ENCODE results near the gene PPP1R26. TPM values are rescaled to one million over a fixed set of nuclear protein-coding genes. Genes with fewer than 3 reads are reported as not detected.

PPP1R26 gene
- total and polyA plus RNA-seq, 9 donors, result 3.4 to 19.9 (median 14.7) TPM

GRCh38 chr9:135501261-135502167 lies 21.9 kb downstream of the PPP1R26 start:
- peak overlapping the region; percentile 89 for H3K4me3 ChIP-seq
- DNase-seq, result peak in 1 of 5 donors; percentile 20
- H3K27me3 ChIP-seq, result no peaks in the 10 kb centered on the region
- peaks cover 3% of the 10 kb centered on the region for H3K36me3 ChIP-seq
- H3K27ac ChIP-seq, result peak overlapping the region; percentile 42 to 51
- 37 to 54% (median 37%) methylated on average over 28 to 38 of the region's 38 CpGs for WGBS, 3 donors
- TF ChIP-seq POLR2A (IDR thresholded peaks at IDR 0.05) (no peak), EP300 (IDR thresholded peaks at IDR 0.05) (no peak), CTCF (IDR thresholded peaks at IDR 0.05) (no peak)
- intact Hi-C loops (cut with DNase I), result no loop called here
- H3K9me3 ChIP-seq, result no peaks in the 10 kb centered on the region
- peaks cover 15% of the 10 kb centered on the region for H3K4me1 ChIP-seq (ENCODE audit: insufficient read depth)

- H3K27me3 ChIP-seq, result no peaks in the 10 kb centered on the region
- peaks cover 3% of the 10 kb centered on the region for H3K36me3 ChIP-seq
- H3K4me1 ChIP-seq (ENCODE audit: insufficient read depth), result peaks cover 15% of the 10 kb centered on the region
- no peak overlapping the region for H3K4me3 ChIP-seq
- H3K9me3 ChIP-seq, result no peaks in the 10 kb centered on the region
- TF ChIP-seq POLR2A (IDR thresholded peaks at IDR 0.05), result no peak
- no peak for TF ChIP-seq CTCF (IDR thresholded peaks at IDR 0.05)
- TF ChIP-seq EP300 (IDR thresholded peaks at IDR 0.05), result no peak
- WGBS, 3 donors, result 71 to 80% (median 72%) methylated on average over 15 of the region's 15 CpGs
- intact Hi-C loops (cut with DNase I), result no loop called here
- no peak overlapping the region for H3K27ac ChIP-seq
- peak in 2 of 5 donors; percentile 22 to 31 for DNase-seq
Observed at GRCh38 chr9:135502168-135502872, 22.7 kb downstream of the PPP1R26 start.

- WGBS, 3 donors, result 83 to 87% (median 84%) methylated on average over 16 of the region's 16 CpGs
- no peaks in the 10 kb centered on the region for H3K27me3 ChIP-seq
- no peak overlapping the region for H3K4me3 ChIP-seq
- no peaks in the 10 kb centered on the region for H3K9me3 ChIP-seq
- H3K4me1 ChIP-seq (ENCODE audit: insufficient read depth), result peaks cover 15% of the 10 kb centered on the region
- DNase-seq, result peak in 2 of 5 donors; percentile 9 to 33
- no peak for TF ChIP-seq EP300 (IDR thresholded peaks at IDR 0.05)
- TF ChIP-seq CTCF (IDR thresholded peaks at IDR 0.05), result no peak
- no peak for TF ChIP-seq POLR2A (IDR thresholded peaks at IDR 0.05)
- H3K36me3 ChIP-seq, result peaks cover 3% of the 10 kb centered on the region
- no peak overlapping the region for H3K27ac ChIP-seq
- intact Hi-C loops (cut with DNase I), result no loop called here
Observed at GRCh38 chr9:135502873-135503321, 23.3 kb downstream of the PPP1R26 start.

GRCh38 chr9:135503371-135504261 lies 24.0 kb downstream of the PPP1R26 start:
- Histone ChIP-seq H3K27me3 (no peaks in the 10 kb centered on the region), H3K9me3 (no peaks in the 10 kb centered on the region), H3K27ac (no peak overlapping the region), H3K4me1 (ENCODE audit: insufficient read depth) (peaks cover 15% of the 10 kb centered on the region), H3K4me3 (no peak overlapping the region), H3K36me3 (peaks cover 3% of the 10 kb centered on the region)
- peak in 2 of 5 donors; percentile 19 to 35 for DNase-seq
- WGBS, 3 donors, result 69 to 75% (median 73%) methylated on average over 41 of the region's 41 CpGs
- no peak for TF ChIP-seq CTCF (IDR thresholded peaks at IDR 0.05)
- TF ChIP-seq EP300 (IDR thresholded peaks at IDR 0.05), result no peak
- TF ChIP-seq POLR2A (IDR thresholded peaks at IDR 0.05), result no peak
- intact Hi-C loops (cut with DNase I), result no loop called here
